ENCODE data around the gene EPHB3.
A peak's percentile ranks its signal among the peaks of the same experiment; 100 is the strongest.

The EPHB3 gene

DNA sequence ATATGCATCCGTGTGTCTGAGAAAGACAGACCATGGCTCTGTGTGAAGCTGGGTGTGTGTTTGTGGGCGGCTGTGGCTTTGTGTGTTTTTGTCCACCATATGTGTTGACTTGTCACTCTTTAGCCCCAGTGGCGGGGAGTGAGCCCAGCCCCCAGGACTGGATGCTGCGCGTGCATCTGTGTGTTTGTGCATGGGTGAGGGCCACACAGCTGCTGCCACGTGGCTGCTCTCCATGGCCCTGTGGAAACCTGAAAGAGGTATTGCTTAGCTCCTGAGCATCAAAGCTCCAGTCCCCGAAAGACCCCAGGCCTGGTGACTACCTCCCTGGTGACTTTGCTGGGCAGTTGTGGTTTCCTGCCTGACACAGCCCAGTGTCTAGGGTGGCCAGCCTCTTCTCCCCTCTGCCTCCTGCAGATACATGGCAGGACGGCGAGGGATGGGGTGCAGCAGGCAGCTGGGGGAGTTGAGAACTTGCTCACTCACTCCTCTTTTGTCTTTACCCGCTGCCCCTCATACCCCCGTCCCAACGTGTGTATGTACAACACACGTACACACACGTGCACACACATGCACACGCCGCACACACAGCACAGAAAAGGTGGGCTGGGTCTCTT, 6.5 kb downstream of the EPHB3 start:
- H3K4me3 ChIP-seq (ENCODE audit: low read depth, low read length), result no peak overlapping the region
- peak; percentile 34 for DNase-seq (ENCODE audit: low read depth)
- no peak for TF ChIP-seq POLR2A (IDR thresholded peaks at IDR 0.05; ENCODE audit: extremely low read depth, insufficient read length)
- no peak for TF ChIP-seq MYC (IDR thresholded peaks at IDR 0.05; ENCODE audit: low read depth, low read length)
- TF ChIP-seq, protein P1, sequence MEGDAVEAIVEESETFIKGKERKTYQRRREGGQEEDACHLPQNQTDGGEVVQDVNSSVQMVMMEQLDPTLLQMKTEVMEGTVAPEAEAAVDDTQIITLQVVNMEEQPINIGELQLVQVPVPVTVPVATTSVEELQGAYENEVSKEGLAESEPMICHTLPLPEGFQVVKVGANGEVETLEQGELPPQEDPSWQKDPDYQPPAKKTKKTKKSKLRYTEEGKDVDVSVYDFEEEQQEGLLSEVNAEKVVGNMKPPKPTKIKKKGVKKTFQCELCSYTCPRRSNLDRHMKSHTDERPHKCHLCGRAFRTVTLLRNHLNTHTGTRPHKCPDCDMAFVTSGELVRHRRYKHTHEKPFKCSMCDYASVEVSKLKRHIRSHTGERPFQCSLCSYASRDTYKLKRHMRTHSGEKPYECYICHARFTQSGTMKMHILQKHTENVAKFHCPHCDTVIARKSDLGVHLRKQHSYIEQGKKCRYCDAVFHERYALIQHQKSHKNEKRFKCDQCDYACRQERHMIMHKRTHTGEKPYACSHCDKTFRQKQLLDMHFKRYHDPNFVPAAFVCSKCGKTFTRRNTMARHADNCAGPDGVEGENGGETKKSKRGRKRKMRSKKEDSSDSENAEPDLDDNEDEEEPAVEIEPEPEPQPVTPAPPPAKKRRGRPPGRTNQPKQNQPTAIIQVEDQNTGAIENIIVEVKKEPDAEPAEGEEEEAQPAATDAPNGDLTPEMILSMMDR (IDR thresholded peaks at IDR 0.05; ENCODE audit: low read depth, low read length), result no peak
- TF ChIP-seq, protein P2, sequence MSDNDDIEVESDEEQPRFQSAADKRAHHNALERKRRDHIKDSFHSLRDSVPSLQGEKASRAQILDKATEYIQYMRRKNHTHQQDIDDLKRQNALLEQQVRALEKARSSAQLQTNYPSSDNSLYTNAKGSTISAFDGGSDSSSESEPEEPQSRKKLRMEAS (IDR thresholded peaks at IDR 0.05; ENCODE audit: low read depth, low read length), result 0 out of 2 replicates have a peak, but pooled peaks have one; percentile 10

DNA sequence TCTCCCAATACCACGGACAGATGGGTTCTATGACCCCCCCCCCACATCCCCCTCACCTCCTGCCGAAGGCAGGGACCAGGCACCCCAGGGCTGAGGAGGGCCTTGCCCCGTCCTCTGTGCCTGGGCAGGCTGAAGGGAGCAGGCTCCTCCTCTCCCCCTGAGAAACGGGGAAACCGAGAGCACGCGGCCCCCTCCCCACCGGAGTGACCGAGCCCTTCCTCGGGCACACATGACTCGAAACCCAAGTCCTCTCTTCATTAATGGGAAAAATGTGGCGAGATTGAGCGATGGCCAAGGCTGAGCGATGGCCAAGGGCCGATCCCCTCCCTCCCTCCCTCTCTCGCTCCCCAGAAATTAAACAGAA, 7.0 kb downstream of the EPHB3 start:
- no peak for DNase-seq (ENCODE audit: low read depth)
- no peak for TF ChIP-seq MYC (IDR thresholded peaks at IDR 0.05; ENCODE audit: low read depth, low read length)
- TF ChIP-seq, protein P2 (IDR thresholded peaks at IDR 0.05; ENCODE audit: low read depth, low read length), result no peak
- TF ChIP-seq POLR2A (IDR thresholded peaks at IDR 0.05; ENCODE audit: extremely low read depth, insufficient read length), result no peak
- TF ChIP-seq, protein P1 (IDR thresholded peaks at IDR 0.05; ENCODE audit: low read depth, low read length), result no peak
- no peak overlapping the region for H3K4me3 ChIP-seq (ENCODE audit: low read depth, low read length)

DNA sequence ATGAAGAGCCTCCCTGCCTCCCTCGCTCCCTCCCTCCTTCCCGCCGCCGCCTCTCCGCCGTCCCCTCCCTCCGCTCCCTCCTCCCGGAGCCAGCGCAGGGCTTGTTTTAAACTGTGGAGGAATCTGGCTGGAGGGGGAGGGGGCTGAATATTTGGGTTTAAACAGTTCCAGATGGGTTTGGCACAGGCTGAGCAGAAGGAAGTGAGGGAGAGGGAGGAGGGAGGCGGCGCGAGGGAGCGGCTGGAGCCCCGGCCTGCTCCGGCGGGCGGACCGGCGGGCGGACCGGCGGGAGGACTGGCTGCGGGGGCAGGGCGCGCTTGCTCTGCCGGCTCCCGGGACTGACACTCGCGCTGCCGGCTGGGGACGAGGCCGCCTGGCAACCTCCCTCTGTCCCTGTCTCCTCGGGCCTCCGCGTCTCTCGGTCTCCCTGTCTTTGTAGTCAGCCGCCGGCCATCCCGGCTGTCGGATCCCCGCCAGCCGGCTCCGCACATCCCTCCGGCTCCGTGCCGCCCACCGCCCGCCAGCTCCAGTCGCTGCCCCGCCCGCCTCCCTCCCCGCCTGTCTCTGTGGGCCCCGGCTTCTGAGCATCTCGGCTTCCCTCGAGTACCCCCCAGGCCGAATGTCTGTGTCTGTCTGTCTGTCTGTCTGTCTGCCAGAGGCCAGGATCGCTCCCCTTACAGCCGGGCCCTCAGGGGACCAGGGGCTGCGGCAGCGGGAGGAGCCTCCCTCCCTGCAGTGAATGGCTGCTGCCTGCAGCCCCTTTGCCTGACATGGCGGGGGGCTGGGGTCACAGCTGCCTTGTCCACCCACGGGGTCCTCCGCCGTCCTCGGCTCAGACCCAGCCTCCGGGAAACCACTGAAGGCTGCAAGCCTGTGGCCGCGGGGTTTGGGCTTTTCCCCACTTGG, 7.6 kb downstream of the EPHB3 start:
- no peak overlapping the region for H3K4me3 ChIP-seq (ENCODE audit: low read depth, low read length)
- TF ChIP-seq, protein P1 (IDR thresholded peaks at IDR 0.05; ENCODE audit: low read depth, low read length), result no peak
- no peak for TF ChIP-seq POLR2A (IDR thresholded peaks at IDR 0.05; ENCODE audit: extremely low read depth, insufficient read length)
- TF ChIP-seq, protein P2 (IDR thresholded peaks at IDR 0.05; ENCODE audit: low read depth, low read length), result no peak
- no peak for TF ChIP-seq MYC (IDR thresholded peaks at IDR 0.05; ENCODE audit: low read depth, low read length)
- peak; percentile 56 for DNase-seq (ENCODE audit: low read depth)

DNA sequence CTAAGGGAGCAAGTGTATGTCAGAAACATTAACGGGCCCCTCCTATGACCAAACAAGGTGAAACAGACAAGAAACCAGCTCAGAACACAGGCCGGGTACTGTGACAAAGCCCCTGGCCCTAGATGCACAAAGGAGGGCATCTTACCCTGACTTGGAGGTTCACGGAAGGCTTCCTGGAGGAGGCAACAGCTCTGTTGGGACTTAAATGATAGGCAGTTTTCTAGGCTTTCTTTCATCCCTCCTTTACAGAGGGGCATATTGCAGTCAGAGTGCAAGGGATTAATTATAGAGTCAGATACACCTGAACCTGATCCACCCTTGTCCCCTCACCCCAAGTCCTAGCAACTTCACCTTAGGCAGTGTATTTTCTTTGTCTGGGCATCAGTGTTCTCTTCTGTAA, 8.4 kb downstream of the EPHB3 start:
- TF ChIP-seq, protein P1 (IDR thresholded peaks at IDR 0.05; ENCODE audit: low read depth, low read length), result no peak
- TF ChIP-seq POLR2A (IDR thresholded peaks at IDR 0.05; ENCODE audit: extremely low read depth, insufficient read length), result no peak
- TF ChIP-seq MYC (IDR thresholded peaks at IDR 0.05; ENCODE audit: low read depth, low read length), result no peak
- TF ChIP-seq, protein P2 (IDR thresholded peaks at IDR 0.05; ENCODE audit: low read depth, low read length), result no peak
- DNase-seq (ENCODE audit: low read depth), result no peak
- H3K4me3 ChIP-seq (ENCODE audit: low read depth, low read length), result no peak overlapping the region

DNA sequence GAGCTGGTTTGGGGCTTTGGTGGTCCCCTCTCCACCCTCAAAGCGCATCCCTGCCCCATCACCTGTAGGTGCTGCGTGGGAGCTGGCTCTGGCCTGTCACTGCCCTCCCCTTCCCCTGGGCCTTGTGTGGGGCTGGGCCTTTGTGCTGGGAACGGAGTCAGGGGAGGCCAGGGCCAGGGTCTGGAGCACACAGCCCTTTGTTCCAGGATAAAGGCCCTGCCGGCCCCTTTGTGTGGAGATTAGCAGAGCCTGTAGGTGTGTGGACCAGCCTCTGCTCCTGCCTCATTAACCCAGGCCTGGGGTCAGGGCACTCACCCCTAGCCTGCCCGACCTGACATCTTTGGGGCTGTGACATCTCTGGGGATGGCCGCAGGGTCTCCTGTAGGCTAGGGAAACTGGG, 8.9 kb downstream of the EPHB3 start:
- H3K4me3 ChIP-seq (ENCODE audit: low read depth, low read length), result no peak overlapping the region
- TF ChIP-seq, protein P2 (IDR thresholded peaks at IDR 0.05; ENCODE audit: low read depth, low read length), result no peak
- no peak for TF ChIP-seq MYC (IDR thresholded peaks at IDR 0.05; ENCODE audit: low read depth, low read length)
- no peak for TF ChIP-seq POLR2A (IDR thresholded peaks at IDR 0.05; ENCODE audit: extremely low read depth, insufficient read length)
- TF ChIP-seq, protein P1 (IDR thresholded peaks at IDR 0.05; ENCODE audit: low read depth, low read length), result no peak
- DNase-seq (ENCODE audit: low read depth), result no peak

Measured in NB4 (cell line).